ENCODE measurements around the gene GET4. TPM values are rescaled to one million over a fixed set of nuclear protein-coding genes. Genes with fewer than 3 reads are reported as not detected.

The GET4 gene
- total and polyA plus RNA-seq, 10 of the 15 experiments (the other 5 are each of a cell fraction or from before 2014, with no cell fraction given): 0.66 to 73.8 (median 34.0) TPM

- no peak for FAIRE-seq
- BruUV-seq (replicated peaks): no TSS peak
- Histone ChIP-seq H3K9ac (ENCODE audit: control insufficient read depth, insufficient read depth, low read length) (no peak overlapping the region), H3K4me3 (no peak overlapping the region), H3K9me3 (replicated peaks; ENCODE audit: control insufficient read depth, insufficient read depth, low read length) (no peaks in the 10 kb centered on the region), H3K79me2 (ENCODE audit: control insufficient read depth, insufficient read depth, low read length) (no peaks in the 10 kb centered on the region; the same call in 1 of the 2 replicates), H3K4me2 (ENCODE audit: control insufficient read depth, insufficient read depth) (no peak overlapping the region), H3K27ac (ENCODE audit: control insufficient read depth, insufficient read depth) (no peak overlapping the region), H3K27me3 (replicated peaks in 1 of 2; ENCODE audit: control insufficient read depth in 2 of 2, insufficient read depth in 2 of 2, low read length in 1 of 2) (no peaks in the 10 kb centered on the region), H2AFZ (ENCODE audit: control insufficient read depth, low read depth, low read length) (no peak overlapping the region), H3K4me1 (ENCODE audit: control insufficient read depth, insufficient read depth, low read length) (peaks cover 12% of the 10 kb centered on the region), H4K20me1 (ENCODE audit: control insufficient read depth, insufficient read depth) (no peaks in the 10 kb centered on the region), H3K36me3 (ENCODE audit: control insufficient read depth in 2 of 2, insufficient read depth in 2 of 2, low read length in 1 of 2) (peaks cover 0 to 6% of the 10 kb centered on the region in 2 experiments; a peak in 3 of 4 replicates)
- SMC1A ChIA-PET (ENCODE audit: uncharacterized antibody, unreplicated experiment): no interaction called here
- RAD21 ChIA-PET (ENCODE audit: unreplicated experiment): no interaction called here
- POLR2A ChIA-PET: no interaction called here
- in situ Hi-C loops (cut with MboI): no loop called here
- DNase-seq (ENCODE audit: low read depth, low spot score): no peak
- CTCF ChIA-PET: no interaction called here
- TF ChIP-seq ZNF384 (IDR thresholded peaks at IDR 0.05; ENCODE audit: borderline replicate concordance, low read depth, low read length) (no peak), JUND (IDR thresholded peaks at IDR 0.05; ENCODE audit: low read depth, low read length) (no peak), CHD1 (IDR thresholded peaks at IDR 0.05; ENCODE audit: low read depth, low read length) (no peak), DPF2 (IDR thresholded peaks at IDR 0.05) (no peak), BRCA1 (IDR thresholded peaks at IDR 0.05; ENCODE audit: low read depth, low read length) (no peak), HDAC2 (IDR thresholded peaks at IDR 0.05) (no peak), NFXL1 (IDR thresholded peaks at IDR 0.05; ENCODE audit: borderline replicate concordance) (no peak), SMAD5 (IDR thresholded peaks at IDR 0.05; ENCODE audit: low read depth) (no peak), WRNIP1 (IDR thresholded peaks at IDR 0.05; ENCODE audit: borderline replicate concordance, low read depth, low read length) (no peak), BCL11A (IDR thresholded peaks at IDR 0.05; ENCODE audit: low read depth, low read length) (no peak), GATAD2B (conservative IDR thresholded peaks at IDR 0.05; ENCODE audit: low read depth) (no peak), ZBTB40 (IDR thresholded peaks at IDR 0.05; ENCODE audit: borderline replicate concordance) (no peak)
- 73% methylated on average over 16 of the region's 16 CpGs for WGBS (ENCODE audit: insufficient coverage, insufficient replicate concordance, low lambda C conversion rate, missing lambda C conversion rate)
- no peak for ATAC-seq
- intact Hi-C loops (cut with micrococcal nuclease; ENCODE audit: unreplicated experiment): no loop called here
These were observed 38.3 kb downstream of the GET4 start for GRCh38 chr7:914521-915194.
